Osteocyte (in vitro differentiated cells): ENCODE data around the gene ALK. TPM values are rescaled to one million over a fixed set of nuclear protein-coding genes. Genes with fewer than 3 reads are reported as not detected.

Experiments used
- DNase-seq: peaks from one replicate; pipeline ENCODE4 v3.0.0; 2021; ENCODE audit warnings: mixed read lengths; ENCODE audit not compliant: unreplicated experiment; ENCODE audit errors: extremely low spot score
- H3K27ac Mint-ChIP-seq: one replicate; pipeline ENCODE4 v1.8.0; 2021; ENCODE audit warnings: mild to moderate bottlenecking, mixed read lengths; ENCODE audit not compliant: unreplicated experiment
- H3K27me3 Mint-ChIP-seq: one replicate; pipeline ENCODE4 v1.8.0; 2021; ENCODE audit warnings: mixed read lengths; ENCODE audit not compliant: unreplicated experiment
- H3K36me3 Mint-ChIP-seq: one replicate; pipeline ENCODE4 v1.8.0; 2021; ENCODE audit warnings: mixed read lengths; ENCODE audit not compliant: unreplicated experiment
- H3K4me1 Mint-ChIP-seq: one replicate; pipeline ENCODE4 v1.8.0; 2021; ENCODE audit warnings: mixed read lengths; ENCODE audit not compliant: unreplicated experiment
- H3K4me3 Mint-ChIP-seq: one replicate; pipeline ENCODE4 v1.8.0; 2021; ENCODE audit warnings: mild to moderate bottlenecking, moderate library complexity, mixed read lengths; ENCODE audit not compliant: unreplicated experiment
- H3K9me3 Mint-ChIP-seq: one replicate; pipeline ENCODE4 v1.8.0; 2021; ENCODE audit warnings: mixed read lengths; ENCODE audit not compliant: unreplicated experiment
- CTCF ChIP-seq: fragments of 200-600 bp; sonication (generic); IDR thresholded peaks from 2 replicates; pipeline ENCODE4 v1.5.0; 2021; ENCODE audit warnings: antibody characterized with exemption, mild to moderate bottlenecking, moderate library complexity
- total RNA-seq: library from RNA; stranded (reverse); gene quantifications from 2 replicates; pipeline ENCODE4 v1.2.1, GENCODE V29; 2021

ALK gene
- total RNA-seq, 1 donor from 2014 or later, result not detected

DNA sequence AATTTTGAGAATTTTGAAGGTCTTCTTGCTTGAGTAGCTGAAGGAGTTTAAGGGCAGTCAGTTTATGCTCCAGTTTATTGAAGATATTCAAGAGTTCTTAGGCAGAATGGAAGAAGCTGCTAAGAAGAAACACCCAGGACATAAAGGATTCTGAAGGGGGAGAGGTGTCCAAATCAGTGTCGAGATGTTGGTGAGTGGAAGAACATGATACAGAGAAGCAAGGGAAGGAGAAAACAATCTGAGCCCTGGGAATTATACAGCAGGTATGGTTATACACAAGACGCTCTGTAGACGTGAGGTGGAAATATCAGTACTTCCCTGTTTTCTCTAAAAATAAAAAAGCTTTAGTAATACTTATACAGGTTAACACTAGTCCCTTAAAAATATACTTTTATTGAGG is 746.0 kb downstream of the ALK start:
- Mint-ChIP-seq H3K27ac (no peak overlapping the region), H3K27me3 (no peaks in the 10 kb centered on the region), H3K4me1 (no peaks in the 10 kb centered on the region), H3K9me3 (peaks cover 6% of the 10 kb centered on the region), H3K4me3 (no peak overlapping the region), H3K36me3 (peaks cover 39% of the 10 kb centered on the region)
- DNase-seq, result no peak
- TF ChIP-seq CTCF, result no peak

DNA sequence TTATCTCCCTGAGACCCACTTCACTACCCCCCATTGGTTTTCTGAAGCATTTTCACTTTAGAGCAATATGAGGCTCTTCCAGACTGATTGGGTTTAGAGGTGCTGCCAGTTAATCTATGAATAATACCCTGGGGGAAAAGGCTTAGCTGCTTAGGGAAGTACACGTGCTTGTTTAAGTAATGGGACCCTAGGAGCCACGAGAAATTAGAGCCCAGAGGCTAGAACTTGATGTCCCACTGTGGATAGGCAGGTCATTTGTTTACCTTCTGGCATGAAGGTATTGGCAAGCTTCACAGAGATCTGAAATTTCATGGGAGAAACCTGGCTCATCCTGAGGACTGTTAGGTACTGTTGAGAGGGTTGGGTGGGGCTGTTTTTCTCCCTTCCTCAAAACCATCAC is 746.4 kb downstream of the ALK start:
- peaks cover 39% of the 10 kb centered on the region for H3K36me3 Mint-ChIP-seq

DNA sequence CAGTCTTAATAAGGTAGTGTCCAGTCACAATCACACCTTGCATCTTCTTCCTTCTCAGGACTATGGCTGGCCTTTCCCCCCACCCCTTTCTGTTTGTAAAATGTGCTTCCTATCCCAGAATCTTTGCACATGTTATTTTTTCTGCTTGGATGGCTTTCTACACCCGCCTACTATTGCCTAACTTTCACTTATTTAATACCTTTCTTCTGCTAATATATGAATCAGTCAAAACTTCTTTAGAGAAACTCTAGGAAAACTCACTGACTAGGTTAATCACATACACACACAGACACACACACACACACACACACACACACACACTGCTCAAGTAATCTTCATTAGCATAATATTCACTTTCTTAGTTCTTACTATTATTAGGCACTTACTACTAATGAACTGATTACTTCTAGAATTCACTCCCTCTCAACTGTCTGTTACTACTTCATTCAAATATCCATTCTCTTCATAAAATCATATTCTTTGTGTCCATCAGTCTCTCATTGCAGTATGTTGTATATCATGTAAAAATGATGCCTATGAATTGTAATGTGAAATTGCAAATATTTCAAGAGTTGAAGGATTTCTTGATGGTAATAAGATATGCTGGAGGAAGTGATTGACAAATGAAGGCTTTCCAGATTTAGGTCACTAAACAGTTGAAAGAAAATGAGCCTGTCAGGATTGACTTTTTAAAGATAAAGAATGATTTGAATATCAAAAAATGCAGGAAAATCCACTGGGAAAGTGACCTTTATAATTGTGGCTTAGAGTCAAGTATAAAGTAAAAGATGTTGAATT is 754.9 kb downstream of the ALK start:
- H3K4me3 Mint-ChIP-seq, result no peak overlapping the region
- H3K27ac Mint-ChIP-seq, result no peak overlapping the region
- no peaks in the 10 kb centered on the region for H3K9me3 Mint-ChIP-seq
- H3K4me1 Mint-ChIP-seq, result peaks cover 14% of the 10 kb centered on the region
- H3K36me3 Mint-ChIP-seq, result peaks cover 32% of the 10 kb centered on the region
- H3K27me3 Mint-ChIP-seq, result no peaks in the 10 kb centered on the region
- TF ChIP-seq CTCF, result no peak
- no peak for DNase-seq

More for the DNA sequence above, 746.4 kb downstream of the ALK start:
- TF ChIP-seq CTCF, result no peak
- no peak overlapping the region for H3K4me3 Mint-ChIP-seq
- no peak for DNase-seq
- H3K4me1 Mint-ChIP-seq, result no peaks in the 10 kb centered on the region
- peaks cover 6% of the 10 kb centered on the region for H3K9me3 Mint-ChIP-seq
- no peak overlapping the region for H3K27ac Mint-ChIP-seq
- no peaks in the 10 kb centered on the region for H3K27me3 Mint-ChIP-seq

- H3K36me3 Mint-ChIP-seq, result peaks cover 32% of the 10 kb centered on the region
- TF ChIP-seq CTCF, result no peak
- no peak overlapping the region for H3K4me3 Mint-ChIP-seq
- no peak for DNase-seq
- no peaks in the 10 kb centered on the region for H3K9me3 Mint-ChIP-seq
- H3K27ac Mint-ChIP-seq, result peak overlapping the region; percentile 42
- H3K4me1 Mint-ChIP-seq, result peaks cover 14% of the 10 kb centered on the region
- no peaks in the 10 kb centered on the region for H3K27me3 Mint-ChIP-seq
Observed at GRCh38 chr2:29165362-29166241, 755.8 kb downstream of the ALK start.
